HepG2 (cell line): ENCODE results near the gene HAUS2. TPM values are rescaled to one million over a fixed set of nuclear protein-coding genes. Genes with fewer than 3 reads are reported as not detected.

ENCODE experiments used
- ATAC-seq: fragments of 200-7000 bp; cut with Tn5 transposase; 3 replicates; pipeline ENCODE4 v1.9.1; 2020; ENCODE audit warnings: mild to moderate bottlenecking, moderate library complexity
- BruUV-seq: library from RNA; stranded (reverse); fragments of 400-500 nt; replicated peaks from 2 replicates; lab custom pipeline; 2021; lab: Mats Ljungman, UMichigan
- CTCF ChIA-PET: fragments of 300-600 bp; formaldehyde crosslinking; extraction: SDS; loops from one replicate; lab custom pipeline; 2021; ENCODE audit warnings: low total read pairs, inconsistent platforms, low intra/inter-chr PET ratio; lab: Yijun Ruan, JAX
- POLR2A ChIA-PET: fragments of 350-600 bp; sonication (Branson Sonifier 250); formaldehyde crosslinking; loops from one replicate; lab custom pipeline; 2020; ENCODE audit warnings: antibody characterized with exemption, inconsistent platforms; lab: Yijun Ruan, JAX
- DNase-seq: peaks from one replicate; pipeline ENCODE4 v3.0.0-alpha.2; 2015; ENCODE audit warnings: low spot score
- FAIRE-seq: peaks from 3 replicates; lab custom pipeline; 2011; peaks lifted over from hg19 to GRCh38; lab: Jason Lieb, UNC
- H2AFZ ChIP-seq: one replicate; pipeline ENCODE4 v1.6.1; 2011; ENCODE audit warnings: low read length, inconsistent platforms
- H3K27ac ChIP-seq: fragments of 300-600 bp; 3 replicates; pipeline ENCODE4 v1.8.0; 2011; ENCODE audit warnings: mixed run types, mild to moderate bottlenecking, mixed read lengths, low read length, inconsistent platforms; ENCODE audit not compliant: insufficient read depth; ENCODE audit errors: extremely low read length
- H3K27me3 ChIP-seq, 2 experiments: fragments of 200-600 bp in 1 of 2; 2 replicates in 1 of 2; 3 replicates in 1 of 2; pipeline versions ENCODE4 v1.6.0 to v1.8.0; 2011; ENCODE audit warnings: low read length in 2 of 2, mild to moderate bottlenecking in 2 of 2, moderate library complexity in 2 of 2, inconsistent platforms in 1 of 2; ENCODE audit not compliant: insufficient read depth in 2 of 2, control insufficient read depth in 1 of 2
- H3K36me3 ChIP-seq, 2 experiments: fragments of 200-600 bp in 1 of 2; replicated peaks in 1 of 2; 2 replicates in 1 of 2; 3 replicates in 1 of 2; pipeline versions ENCODE4 v1.5.1 to v1.8.0; 2011; ENCODE audit warnings: low read length in 2 of 2, inconsistent platforms in 1 of 2; ENCODE audit not compliant: insufficient read depth in 2 of 2, control insufficient read depth in 1 of 2
- H3K4me1 ChIP-seq: 2 replicates; pipeline ENCODE4 v1.5.1; 2012; ENCODE audit warnings: low read length, inconsistent platforms; ENCODE audit not compliant: insufficient read depth
- H3K4me2 ChIP-seq: 2 replicates; pipeline ENCODE4 v1.6.0; 2011; ENCODE audit warnings: low read depth, low read length, inconsistent platforms
- H3K4me3 ChIP-seq, 3 experiments: fragments of 200-600 bp in 1 of 3; sonication (generic), shearing (Covaris generic) in 1 of 3; replicated peaks in 1 of 3; 2 replicates each; pipeline ENCODE4 v1.5.1; 2011 to 2016; ENCODE audit warnings: low read length in 3 of 3, inconsistent platforms in 2 of 3, low read depth in 2 of 3, mild to moderate bottlenecking in 2 of 3, control low read depth in 1 of 3, mixed read lengths in 1 of 3; ENCODE audit not compliant: insufficient read depth in 1 of 3
- H3K79me2 ChIP-seq: one replicate; pipeline ENCODE4 v1.6.1; 2011; ENCODE audit warnings: low read length, inconsistent platforms; ENCODE audit not compliant: insufficient read depth
- H3K9ac ChIP-seq: 2 replicates; pipeline ENCODE4 v1.6.0; 2011; ENCODE audit warnings: mild to moderate bottlenecking, low read depth, low read length, inconsistent platforms; ENCODE audit not compliant: insufficient read depth
- H3K9me3 ChIP-seq: 2 replicates; pipeline ENCODE4 v1.5.1; 2012; ENCODE audit warnings: mild to moderate bottlenecking, low read length
- H4K20me1 ChIP-seq: 2 replicates; pipeline ENCODE4 v1.6.0; 2011; ENCODE audit warnings: inconsistent platforms, mild to moderate bottlenecking, low read length, moderate library complexity; ENCODE audit not compliant: insufficient read depth
- CCAR2 ChIP-seq: fragments of 200-400 bp; formaldehyde crosslinking; optimal IDR thresholded peaks from 2 replicates; pipeline ENCODE3; 2018; ENCODE audit warnings: low read depth, mild to moderate bottlenecking, low read length, moderate library complexity
- SP2 ChIP-seq: sonication (generic); formaldehyde crosslinking; IDR thresholded peaks from 2 replicates; pipeline ENCODE4 v1.5.1; 2020; ENCODE audit warnings: mild to moderate bottlenecking, missing genetic modification reagents
- ZBTB40 ChIP-seq, 2 experiments: fragments of 450-650 bp in 1 of 2; sonication (generic) in 1 of 2; formaldehyde crosslinking in 1 of 2; IDR thresholded peaks; 2 replicates each; pipeline versions ENCODE4 v1.6.1 to v1.8.0; 2016 to 2022; ENCODE audit warnings: antibody characterized with exemption in 1 of 2, mild to moderate bottlenecking in 1 of 2, missing genetic modification reagents in 1 of 2
- WGBS: methylation state at CpG from one replicate; pipeline ENCODE4 v1.1.6; 2017; ENCODE audit warnings: low lambda C conversion rate; 5-methylcytosine and 5-hydroxymethylcytosine counted together
- in situ Hi-C: cut with HindIII; loops from 2 replicates; pipeline ENCODE4 v1.10.0; 2017; ENCODE audit warnings: low pct_unique_long_range_greater_than_20kb; ENCODE audit not compliant: extremely low pct_ligation_motif_present
- intact Hi-C: fragments of 100-400 bp; cut with micrococcal nuclease; formaldehyde crosslinking; loops from one replicate; pipeline ENCODE4 v1.10.0; 2022; ENCODE audit not compliant: unreplicated experiment
- polyA plus RNA-seq, 8 experiments: library from polyadenylated mRNA; depleted of rRNA in 3 of 8; stranded (reverse) in 7 of 8; unstranded in 1 of 8; fragments of >200 nt; fragmentation: Illumina TruSeq in 4 of 8; extraction: Trizol in 4 of 8; gene quantifications; 2 replicates each; pipeline versions ENCODE4 v1.2.1 to v1.2.3, GENCODE V29; 2011 to 2016; ENCODE audit warnings: low read depth in 4 of 8, missing spikeins in 1 of 8, mixed read lengths in 1 of 8; ENCODE audit not compliant: insufficient read depth in 1 of 8
- total RNA-seq, 5 experiments: library from RNA; depleted of rRNA; stranded (reverse); fragments of >200 nt; fragmentation: Illumina TruSeq; extraction: Trizol; gene quantifications; 2 replicates each; pipeline ENCODE4 v1.2.3, GENCODE V29; 2016; ENCODE audit warnings: low read depth in 1 of 5

The HAUS2 gene
- total and polyA plus RNA-seq, 2 of the 13 experiments (the other 11 are each of a cell fraction or from before 2014, with no cell fraction given): 11.6 to 32.9 TPM

- FAIRE-seq: no peak
- Histone ChIP-seq H2AFZ (no peak overlapping the region), H3K4me1 (no peaks in the 10 kb centered on the region), H3K79me2 (peaks cover 3% of the 10 kb centered on the region), H3K4me3 (no peak overlapping the region), H3K36me3 (peaks cover 2 to 40% of the 10 kb centered on the region in 2 experiments; a peak in 4 of 5 replicates), H4K20me1 (no peaks in the 10 kb centered on the region), H3K9ac (no peak overlapping the region), H3K9me3 (no peaks in the 10 kb centered on the region), H3K27me3 (no peaks in the 10 kb centered on the region), H3K4me2 (no peak overlapping the region), H3K27ac (no peak overlapping the region)
- intact Hi-C loops (no loop called here), in situ Hi-C loops (no loop called here)
- WGBS: 98% methylated on average over 3 of the region's 3 CpGs
- POLR2A ChIA-PET: no interaction called here
- CTCF ChIA-PET: no interaction called here
- TF ChIP-seq ZBTB40 (IDR thresholded peaks at IDR 0.05) (no peak), ZBTB40 (CRISPR knock-in tag; IDR thresholded peaks at IDR 0.05) (peak; percentile 64; the same call in 1 of the 2 replicates), SP2 (CRISPR knock-in tag) (no peak), CCAR2 (no peak)
- BruUV-seq: no TSS peak
- ATAC-seq: no peak
- no peak for DNase-seq
Observed at GRCh38 chr15:42558739-42559138, 10.1 kb downstream of the HAUS2 start.
